GM19238 (cell line): ENCODE measurements around the gene QARS1.

Source experiments
- DNase-seq: peaks from one replicate; pipeline ENCODE4 v3.0.0; 2011; ENCODE audit warnings: low spot score; ENCODE audit not compliant: insufficient read length

The QARS1 gene

GRCh38 chr3:49104427-49105291, at the start of gene QARS1:
TSS of gene QARS1 (minus strand) at chr3:49104757. CDS start at chr3:49104733, 24 bp downstream.
- peak; percentile 98 for DNase-seq

- DNase-seq = no peak
Observed at GRCh38 chr3:49153349-49153912, 48.9 kb upstream of the QARS1 start.

- DNase-seq = no peak
Observed at GRCh38 chr3:49151610-49152009, 47.1 kb upstream of the QARS1 start.

- DNase-seq = no peak
Observed at GRCh38 chr3:49148159-49148558, 43.6 kb upstream of the QARS1 start.

GRCh38 chr3:49140080-49140479, 35.5 kb upstream of the QARS1 start:
- DNase-seq = no peak

- no peak for DNase-seq
Observed at GRCh38 chr3:49135499-49135898, 30.9 kb upstream of the QARS1 start.

- DNase-seq = no peak
Observed at GRCh38 chr3:49134471-49135265, 30.1 kb upstream of the QARS1 start.

GRCh38 chr3:49133226-49133951, 28.8 kb upstream of the QARS1 start:
- DNase-seq = no peak

- DNase-seq = no peak
Observed at GRCh38 chr3:49132437-49133225, 28.1 kb upstream of the QARS1 start, which contains the start of gene LAMB2. TSS of gene LAMB2 (minus strand) at chr3:49133050. CDS start at chr3:49132867, 183 bp downstream.

- no peak for DNase-seq
Observed at GRCh38 chr3:49132073-49132436, 27.5 kb upstream of the QARS1 start.

- no peak for DNase-seq
Observed at GRCh38 chr3:49131576-49131975, 27.0 kb upstream of the QARS1 start.

- DNase-seq = no peak
Observed at GRCh38 chr3:49131040-49131439, 26.5 kb upstream of the QARS1 start.

GRCh38 chr3:49124991-49125670, 20.6 kb upstream of the QARS1 start:
- DNase-seq = no peak

- no peak for DNase-seq
Observed at GRCh38 chr3:49124203-49124602, 19.6 kb upstream of the QARS1 start.

GRCh38 chr3:49123687-49124086, 19.1 kb upstream of the QARS1 start:
- DNase-seq = no peak

- no peak for DNase-seq
Observed at GRCh38 chr3:49122886-49123545, 18.5 kb upstream of the QARS1 start.

GRCh38 chr3:49122451-49122850, 17.9 kb upstream of the QARS1 start:
- no peak for DNase-seq

GRCh38 chr3:49122022-49122421, 17.5 kb upstream of the QARS1 start:
- no peak for DNase-seq

GRCh38 chr3:49121132-49121736, 16.7 kb upstream of the QARS1 start:
- no peak for DNase-seq
